Upper lobe of left lung (tissue), 6 donors: Measurements from ENCODE around the gene SCGB1A1. TPM values are rescaled to one million over a fixed set of nuclear protein-coding genes. Genes with fewer than 3 reads are reported as not detected.
A peak's percentile ranks its signal among the peaks of the same experiment; 100 is the strongest.

Experiments
- ATAC-seq, 2 donors: fragments of 200-7000 bp; cut with Tn5 transposase; one replicate each; pipeline ENCODE4 v1.9.1; 2022; ENCODE audit warnings: mild to moderate bottlenecking in 2 of 2, moderate library complexity in 2 of 2; ENCODE audit not compliant: low FRiP score in 2 of 2
- DNase-seq, 2 donors: peaks; one replicate each; pipeline ENCODE4 v3.0.0-alpha.2; 2019 to 2020
- H3K27ac ChIP-seq, 4 donors: fragments of 200-600 bp; sonication (generic); one replicate each; pipeline ENCODE4 v1.5.1; 2016 to 2019
- H3K27me3 ChIP-seq, 4 donors: fragments of 200-600 bp; sonication (generic); one replicate each; pipeline ENCODE4 v1.5.1; 2017 to 2019
- H3K36me3 ChIP-seq, 4 donors: fragments of 200-600 bp; sonication (generic); one replicate each; pipeline ENCODE4 v1.5.1; 2016 to 2019
- H3K4me1 ChIP-seq, 4 donors: fragments of 200-600 bp; sonication (generic); one replicate each; pipeline ENCODE4 v1.5.1; 2018 to 2019
- H3K4me3 ChIP-seq, 4 donors: fragments of 200-600 bp; sonication (generic); one replicate each; pipeline ENCODE4 v1.5.1; 2017 to 2019; ENCODE audit warnings: mild to moderate bottlenecking in 2 of 4, moderate library complexity in 1 of 4
- H3K9me3 ChIP-seq, 4 donors: fragments of 200-600 bp; sonication (generic); one replicate each; pipeline ENCODE4 v1.5.1; 2018 to 2019
- CTCF ChIP-seq, 6 experiments: fragments of 450-650 bp in 4 of 6; fragments of 200-600 bp in 2 of 6; sonication (generic) in 2 of 6; IDR thresholded peaks; one replicate each; pipeline ENCODE4 v1.5.1; 2016 to 2019; ENCODE audit warnings: antibody characterized with exemption in 6 of 6
- EP300 ChIP-seq, 4 donors: sonication (generic); formaldehyde crosslinking; IDR thresholded peaks; one replicate each; pipeline ENCODE4 v1.5.1; 2017; ENCODE audit warnings: antibody characterized with exemption in 4 of 4, control low read depth in 2 of 4
- POLR2A ChIP-seq, 4 donors: fragments of 450-650 bp; IDR thresholded peaks; one replicate each; pipeline ENCODE4 v1.5.1; 2016 to 2017; ENCODE audit warnings: antibody characterized with exemption in 4 of 4, mild to moderate bottlenecking in 2 of 4
- POLR2AphosphoS5 ChIP-seq, 2 donors: sonication (generic); formaldehyde crosslinking; IDR thresholded peaks; one replicate each; pipeline ENCODE4 v1.5.1; 2017; ENCODE audit warnings: antibody characterized with exemption in 2 of 2
- WGBS, 2 donors: methylation state at CpG; one replicate each; pipeline ENCODE4 v1.1.5; 2017 to 2018; 5-methylcytosine and 5-hydroxymethylcytosine counted together
- total RNA-seq, 6 donors: library from RNA; depleted of rRNA in 4 of 6; stranded (reverse); fragments of >200 nt in 4 of 6; gene quantifications; one replicate each; pipeline versions ENCODE4 v1.1.0 to v1.2.1, GENCODE V29; 2016 to 2021
- donor health status: DM: no; HTN: no; CAD: no; lungs with moderate emphysema.
- donor health status: DM: no; HTN: yes; CAD: no; lungs with severe emphysema.

SCGB1A1 gene
- total RNA-seq, 6 donors from 2014 or later, result 85.4 to 2,572 (median 1,269) TPM

GRCh38 chr11:62399878-62400266 lies 19.0 kb upstream of the SCGB1A1 start:
- H3K27me3 ChIP-seq, result no peaks in the 10 kb centered on the region
- peaks cover 41 to 51% (median 49%) of the 10 kb centered on the region in 4 donors for H3K4me1 ChIP-seq
- DNase-seq (no peak), ATAC-seq (peak in 1 of 2 donors; percentile 63)
- TF ChIP-seq EP300 (IDR thresholded peaks at IDR 0.05), result no peak
- no peak for TF ChIP-seq POLR2AphosphoS5 (IDR thresholded peaks at IDR 0.05)
- no peak for TF ChIP-seq CTCF (IDR thresholded peaks at IDR 0.05)
- no peak for TF ChIP-seq POLR2A (IDR thresholded peaks at IDR 0.05)
- peak overlapping the region; percentile 42 to 79 (median 74) for H3K27ac ChIP-seq
- H3K4me3 ChIP-seq, result no peak overlapping the region
- no peaks in the 10 kb centered on the region for H3K36me3 ChIP-seq
- no peaks in the 10 kb centered on the region for H3K9me3 ChIP-seq
- WGBS, 2 donors, result 61 to 83% methylated on average over 4 to 7 of the region's 7 CpGs

- Histone ChIP-seq H3K36me3 (no peaks in the 10 kb centered on the region), H3K27ac (peak overlapping the region; percentile 42 to 79 (median 74)), H3K27me3 (no peaks in the 10 kb centered on the region), H3K4me1 (peaks cover 37 to 48% (median 45%) of the 10 kb centered on the region in 4 donors), H3K9me3 (no peaks in the 10 kb centered on the region), H3K4me3 (no peak overlapping the region)
- no peak for TF ChIP-seq CTCF (IDR thresholded peaks at IDR 0.05)
- WGBS, 2 donors, result 63 to 77% methylated on average over 6 of the region's 6 CpGs
- ATAC-seq, result no peak
- no peak for DNase-seq
Measured at GRCh38 chr11:62400281-62400680, 18.6 kb upstream of the SCGB1A1 start.

- WGBS, 2 donors, result 41 to 71% methylated on average over 6 to 9 of the region's 9 CpGs
- Histone ChIP-seq H3K27ac (peak overlapping the region in 3 of 4 donors; percentile 73 to 79 (median 76)), H3K4me3 (no peak overlapping the region), H3K36me3 (no peaks in the 10 kb centered on the region), H3K27me3 (no peaks in the 10 kb centered on the region), H3K4me1 (peaks cover 36 to 45% (median 44%) of the 10 kb centered on the region in 4 donors), H3K9me3 (no peaks in the 10 kb centered on the region)
- TF ChIP-seq CTCF (IDR thresholded peaks at IDR 0.05) (no peak), POLR2AphosphoS5 (IDR thresholded peaks at IDR 0.05) (peak in 1 of 2 donors; percentile 15), POLR2A (IDR thresholded peaks at IDR 0.05) (no peak), EP300 (IDR thresholded peaks at IDR 0.05) (peak in 1 of 4 donors; percentile 6)
- ATAC-seq, result peak in 1 of 2 donors; percentile 85
- peak in 1 of 2 donors; percentile 79 for DNase-seq
Measured at GRCh38 chr11:62400760-62401159, 18.1 kb upstream of the SCGB1A1 start.

GRCh38 chr11:62401356-62401755 lies 17.5 kb upstream of the SCGB1A1 start:
- Histone ChIP-seq H3K4me1 (peaks cover 36 to 45% (median 44%) of the 10 kb centered on the region in 4 donors), H3K4me3 (no peak overlapping the region), H3K27me3 (no peaks in the 10 kb centered on the region), H3K27ac (peak overlapping the region; percentile 16 to 79 (median 74)), H3K9me3 (no peaks in the 10 kb centered on the region), H3K36me3 (no peaks in the 10 kb centered on the region)
- ATAC-seq (no peak), DNase-seq (no peak)
- WGBS, 2 donors, result 83 to 91% methylated on average over 3 to 5 of the region's 5 CpGs
- TF ChIP-seq EP300 (IDR thresholded peaks at IDR 0.05), result no peak
- no peak for TF ChIP-seq CTCF (IDR thresholded peaks at IDR 0.05)
- no peak for TF ChIP-seq POLR2A (IDR thresholded peaks at IDR 0.05)
- TF ChIP-seq POLR2AphosphoS5 (IDR thresholded peaks at IDR 0.05), result no peak

GRCh38 chr11:62401811-62402210 lies 17.0 kb upstream of the SCGB1A1 start:
- Histone ChIP-seq H3K9me3 (no peaks in the 10 kb centered on the region), H3K36me3 (no peaks in the 10 kb centered on the region), H3K4me3 (peak overlapping the region in 1 of 4 donors; percentile 8), H3K4me1 (peaks cover 36 to 45% (median 44%) of the 10 kb centered on the region in 4 donors), H3K27me3 (no peaks in the 10 kb centered on the region), H3K27ac (peak overlapping the region; percentile 16 to 79 (median 74))
- no peak for TF ChIP-seq EP300 (IDR thresholded peaks at IDR 0.05)
- TF ChIP-seq POLR2A (IDR thresholded peaks at IDR 0.05), result no peak
- TF ChIP-seq CTCF (IDR thresholded peaks at IDR 0.05), result no peak
- TF ChIP-seq POLR2AphosphoS5 (IDR thresholded peaks at IDR 0.05), result no peak
- WGBS, 2 donors, result 65 to 82% methylated on average over 6 to 7 of the region's 7 CpGs
- no peak for ATAC-seq
- peak in 1 of 2 donors; percentile 67 for DNase-seq
